ENCODE measurements around the gene GABBR2.
"Not testable (repeated sequence)": the region's sequence is repeated elsewhere in the genome, so short reads cannot be mapped to it uniquely, and the experiment has no call there.

Gene GABBR2

GRCh38 chr9:98533866-98534265, 174.9 kb downstream of the GABBR2 start:
- no peak for DNase-seq

GRCh38 chr9:98533132-98533531, 175.6 kb downstream of the GABBR2 start:
- DNase-seq: no peak

- no peak for DNase-seq
These were observed 176.2 kb downstream of the GABBR2 start for GRCh38 chr9:98532574-98532973.

GRCh38 chr9:98532147-98532546, 176.6 kb downstream of the GABBR2 start:
- DNase-seq: no peak

GRCh38 chr9:98530806-98531386, 177.8 kb downstream of the GABBR2 start:
- DNase-seq: no peak

GRCh38 chr9:98530275-98530674, 178.5 kb downstream of the GABBR2 start:
- DNase-seq: no peak

- DNase-seq: no peak
These were observed 178.9 kb downstream of the GABBR2 start for GRCh38 chr9:98529841-98530240.

GRCh38 chr9:98523231-98523901, 185.4 kb downstream of the GABBR2 start:
- DNase-seq: no peak

- no peak for DNase-seq
These were observed 186.2 kb downstream of the GABBR2 start for GRCh38 chr9:98522487-98522886.

GRCh38 chr9:98521141-98521540, 187.6 kb downstream of the GABBR2 start:
- no peak for DNase-seq

GRCh38 chr9:98520221-98520960, 188.3 kb downstream of the GABBR2 start:
- no peak for DNase-seq

GRCh38 chr9:98519641-98520040, 189.1 kb downstream of the GABBR2 start:
- DNase-seq: no peak

GRCh38 chr9:98518556-98518955, 190.2 kb downstream of the GABBR2 start:
- DNase-seq: no peak

GRCh38 chr9:98517761-98518160, 191.0 kb downstream of the GABBR2 start:
- DNase-seq: no peak

GRCh38 chr9:98516897-98517503, 191.7 kb downstream of the GABBR2 start:
- DNase-seq: no peak

- no peak for DNase-seq
These were observed 192.4 kb downstream of the GABBR2 start for GRCh38 chr9:98516205-98516896.

- no peak for DNase-seq
These were observed 193.1 kb downstream of the GABBR2 start for GRCh38 chr9:98515506-98516204.

GRCh38 chr9:98514841-98515240, 193.9 kb downstream of the GABBR2 start:
- no peak for DNase-seq

- not testable (repeated sequence) for DNase-seq
These were observed 200.4 kb downstream of the GABBR2 start for GRCh38 chr9:98508217-98508919.

GRCh38 chr9:98506422-98507054, 202.2 kb downstream of the GABBR2 start:
- DNase-seq: no peak

Data from NCI-H2227 treated with DMSO at 0.1 percent for 48 hours (cell line).